ENCODE data around the gene RAP1GDS1.
A peak's percentile ranks its signal among the peaks of the same experiment; 100 is the strongest.
"Not testable (repeated sequence)": the region's sequence is repeated elsewhere in the genome, so short reads cannot be mapped to it uniquely, and the experiment has no call there.

Gene RAP1GDS1

GRCh38 chr4:98430708-98431403 is 169.7 kb downstream of the RAP1GDS1 start:
- Histone ChIP-seq H3K4me3 (ENCODE audit: low read depth, low read length) (no peak overlapping the region; the same call in 1 of the 2 replicates), H2AFZ (ENCODE audit: low read length, unreplicated experiment) (no peak overlapping the region), H3K36me3 (ENCODE audit: insufficient read depth, low read length) (0 out of 2 replicates have a peak, but pooled peaks cover 3% of the 10 kb centered on the region), H3K4me1 (ENCODE audit: control insufficient read depth, insufficient read depth, low read length, unreplicated experiment) (peaks cover 19% of the 10 kb centered on the region), H3K27me3 (ENCODE audit: insufficient read depth, low read length) (no peaks in the 10 kb centered on the region), H3K79me2 (ENCODE audit: control insufficient read depth, insufficient read depth, low read length, unreplicated experiment) (no peaks in the 10 kb centered on the region), H3K27ac (ENCODE audit: low read depth, low read length) (peak overlapping the region; percentile 64)

- Histone ChIP-seq H3K79me2 (ENCODE audit: control insufficient read depth, insufficient read depth, low read length, unreplicated experiment) (no peaks in the 10 kb centered on the region), H3K27me3 (ENCODE audit: insufficient read depth, low read length) (no peaks in the 10 kb centered on the region), H3K4me1 (ENCODE audit: control insufficient read depth, insufficient read depth, low read length, unreplicated experiment) (peaks cover 19% of the 10 kb centered on the region), H3K4me3 (ENCODE audit: low read depth, low read length) (no peak overlapping the region), H3K27ac (ENCODE audit: low read depth, low read length) (no peak overlapping the region), H2AFZ (ENCODE audit: low read length, unreplicated experiment) (no peak overlapping the region), H3K36me3 (ENCODE audit: insufficient read depth, low read length) (peaks cover 24% of the 10 kb centered on the region; the same call in 1 of the 2 replicates)
Observed at GRCh38 chr4:98433691-98434090, 172.5 kb downstream of the RAP1GDS1 start.

GRCh38 chr4:98434816-98435215 is 173.6 kb downstream of the RAP1GDS1 start:
- no peak overlapping the region for H2AFZ ChIP-seq (ENCODE audit: low read length, unreplicated experiment)
- H3K27ac ChIP-seq (ENCODE audit: low read depth, low read length), result no peak overlapping the region
- H3K4me1 ChIP-seq (ENCODE audit: control insufficient read depth, insufficient read depth, low read length, unreplicated experiment), result peaks cover 19% of the 10 kb centered on the region
- no peaks in the 10 kb centered on the region for H3K79me2 ChIP-seq (ENCODE audit: control insufficient read depth, insufficient read depth, low read length, unreplicated experiment)
- no peak overlapping the region for H3K4me3 ChIP-seq (ENCODE audit: low read depth, low read length)
- H3K27me3 ChIP-seq (ENCODE audit: insufficient read depth, low read length), result no peaks in the 10 kb centered on the region
- H3K36me3 ChIP-seq (ENCODE audit: insufficient read depth, low read length), result peaks cover 24% of the 10 kb centered on the region; the same call in 1 of the 2 replicates

- no peak overlapping the region for H2AFZ ChIP-seq (ENCODE audit: low read length, unreplicated experiment)
- H3K4me3 ChIP-seq (ENCODE audit: low read depth, low read length), result no peak overlapping the region
- H3K27ac ChIP-seq (ENCODE audit: low read depth, low read length), result no peak overlapping the region
- H3K27me3 ChIP-seq (ENCODE audit: insufficient read depth, low read length), result no peaks in the 10 kb centered on the region
- peaks cover 16% of the 10 kb centered on the region for H3K4me1 ChIP-seq (ENCODE audit: control insufficient read depth, insufficient read depth, low read length, unreplicated experiment)
- H3K36me3 ChIP-seq (ENCODE audit: insufficient read depth, low read length), result peaks cover 20% of the 10 kb centered on the region
- H3K79me2 ChIP-seq (ENCODE audit: control insufficient read depth, insufficient read depth, low read length, unreplicated experiment), result no peaks in the 10 kb centered on the region
Observed at GRCh38 chr4:98444371-98444770, 183.2 kb downstream of the RAP1GDS1 start.

GRCh38 chr4:98446499-98447375 is 185.6 kb downstream of the RAP1GDS1 start:
- H3K4me3 ChIP-seq (ENCODE audit: low read depth, low read length), result no peak overlapping the region
- no peaks in the 10 kb centered on the region for H3K27me3 ChIP-seq (ENCODE audit: insufficient read depth, low read length)
- no peaks in the 10 kb centered on the region for H3K79me2 ChIP-seq (ENCODE audit: control insufficient read depth, insufficient read depth, low read length, unreplicated experiment)
- peaks cover 16% of the 10 kb centered on the region for H3K4me1 ChIP-seq (ENCODE audit: control insufficient read depth, insufficient read depth, low read length, unreplicated experiment)
- H2AFZ ChIP-seq (ENCODE audit: low read length, unreplicated experiment), result no peak overlapping the region
- H3K36me3 ChIP-seq (ENCODE audit: insufficient read depth, low read length), result peaks cover 20% of the 10 kb centered on the region
- H3K27ac ChIP-seq (ENCODE audit: low read depth, low read length), result peak overlapping the region; percentile 44

- Histone ChIP-seq H3K4me3 (ENCODE audit: low read depth, low read length) (no peak overlapping the region), H3K27me3 (ENCODE audit: insufficient read depth, low read length) (no peaks in the 10 kb centered on the region), H3K79me2 (ENCODE audit: control insufficient read depth, insufficient read depth, low read length, unreplicated experiment) (no peaks in the 10 kb centered on the region), H3K4me1 (ENCODE audit: control insufficient read depth, insufficient read depth, low read length, unreplicated experiment) (peaks cover 16% of the 10 kb centered on the region), H3K36me3 (ENCODE audit: insufficient read depth, low read length) (peaks cover 13% of the 10 kb centered on the region), H3K27ac (ENCODE audit: low read depth, low read length) (no peak overlapping the region), H2AFZ (ENCODE audit: low read length, unreplicated experiment) (no peak overlapping the region)
Observed at GRCh38 chr4:98447648-98448047, 186.5 kb downstream of the RAP1GDS1 start.

DNA sequence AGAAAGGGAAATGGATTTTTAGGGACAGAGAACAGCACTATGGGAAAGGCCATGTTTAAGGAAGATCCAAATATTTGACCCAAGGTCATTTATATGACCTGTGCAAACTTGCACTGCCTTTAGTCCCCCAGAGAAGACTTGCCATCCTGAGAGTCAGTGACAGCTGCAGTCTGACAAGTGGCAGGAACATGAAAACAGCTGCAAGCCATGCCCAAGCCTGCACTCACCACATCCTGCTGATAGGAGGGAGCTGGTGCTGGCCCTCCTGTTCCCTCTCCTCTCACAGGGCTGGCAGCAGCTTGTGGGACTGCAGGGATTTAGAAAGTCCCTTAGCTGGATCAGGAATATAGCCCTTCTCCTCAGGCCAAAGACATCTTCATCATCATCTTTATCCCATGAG is 187.7 kb downstream of the RAP1GDS1 start:
- 0 out of 2 replicates have a peak, but pooled peaks cover 6% of the 10 kb centered on the region for H3K36me3 ChIP-seq (ENCODE audit: insufficient read depth, low read length)
- H3K79me2 ChIP-seq (ENCODE audit: control insufficient read depth, insufficient read depth, low read length, unreplicated experiment), result no peaks in the 10 kb centered on the region
- no peak overlapping the region for H2AFZ ChIP-seq (ENCODE audit: low read length, unreplicated experiment)
- H3K27me3 ChIP-seq (ENCODE audit: insufficient read depth, low read length), result no peaks in the 10 kb centered on the region
- H3K4me3 ChIP-seq (ENCODE audit: low read depth, low read length), result no peak overlapping the region
- H3K27ac ChIP-seq (ENCODE audit: low read depth, low read length), result no peak overlapping the region
- H3K4me1 ChIP-seq (ENCODE audit: control insufficient read depth, insufficient read depth, low read length, unreplicated experiment), result peaks cover 16% of the 10 kb centered on the region

DNA sequence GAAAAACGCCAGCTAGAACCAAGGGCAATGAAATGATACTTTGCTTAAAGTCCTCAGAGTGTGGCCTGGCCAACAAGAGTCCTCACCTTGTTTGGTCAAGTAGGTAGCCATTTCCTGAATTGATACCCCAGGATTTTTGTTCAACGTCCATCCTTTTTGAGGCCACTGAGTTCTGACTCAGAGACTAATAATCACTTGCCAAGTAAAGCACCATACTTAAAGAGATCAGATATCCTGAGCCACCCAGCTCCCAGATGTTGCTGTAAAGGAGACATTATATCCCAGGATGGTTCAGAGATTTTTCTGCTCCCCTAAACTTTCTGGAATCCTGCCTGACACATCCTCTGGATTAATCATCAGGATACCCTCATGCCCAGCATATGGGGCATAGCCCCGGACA is 190.9 kb downstream of the RAP1GDS1 start:
- no peak overlapping the region for H2AFZ ChIP-seq (ENCODE audit: low read length, unreplicated experiment)
- no peak overlapping the region for H3K27ac ChIP-seq (ENCODE audit: low read depth, low read length)
- H3K4me3 ChIP-seq (ENCODE audit: low read depth, low read length), result no peak overlapping the region
- H3K27me3 ChIP-seq (ENCODE audit: insufficient read depth, low read length), result no peaks in the 10 kb centered on the region
- H3K79me2 ChIP-seq (ENCODE audit: control insufficient read depth, insufficient read depth, low read length, unreplicated experiment), result no peaks in the 10 kb centered on the region
- peaks cover 5% of the 10 kb centered on the region for H3K4me1 ChIP-seq (ENCODE audit: control insufficient read depth, insufficient read depth, low read length, unreplicated experiment)
- H3K36me3 ChIP-seq (ENCODE audit: insufficient read depth, low read length), result no peaks in the 10 kb centered on the region

DNA sequence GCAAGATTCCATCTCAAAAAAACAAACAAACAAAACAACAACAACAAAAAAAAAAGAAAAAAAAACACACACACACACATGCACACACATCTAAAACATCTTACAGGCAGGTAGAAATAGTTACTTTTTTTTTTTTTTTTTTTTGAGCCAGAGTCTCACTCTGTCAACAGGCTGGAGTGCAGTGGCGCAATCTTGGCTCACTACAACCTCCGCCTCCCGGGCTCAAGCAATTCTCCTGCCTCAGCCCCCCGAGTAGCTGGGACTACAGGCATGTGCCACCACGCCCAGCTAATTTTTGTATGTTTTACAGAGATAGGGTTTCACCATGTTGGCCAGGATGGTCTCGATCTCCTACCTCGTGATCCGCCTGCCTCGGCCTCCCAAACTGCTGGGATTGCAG is 196.2 kb downstream of the RAP1GDS1 start:
- H3K27me3 ChIP-seq (ENCODE audit: insufficient read depth, low read length); H3K4me3 ChIP-seq (ENCODE audit: low read depth, low read length); H2AFZ ChIP-seq (ENCODE audit: low read length, unreplicated experiment); H3K4me1 ChIP-seq (ENCODE audit: control insufficient read depth, insufficient read depth, low read length, unreplicated experiment); H3K79me2 ChIP-seq (ENCODE audit: control insufficient read depth, insufficient read depth, low read length, unreplicated experiment); H3K36me3 ChIP-seq (ENCODE audit: insufficient read depth, low read length); H3K27ac ChIP-seq (ENCODE audit: low read depth, low read length): not testable (repeated sequence)

GRCh38 chr4:98461121-98461865 is 200.1 kb downstream of the RAP1GDS1 start:
- not testable (repeated sequence) for H2AFZ ChIP-seq (ENCODE audit: low read length, unreplicated experiment); H3K27me3 ChIP-seq (ENCODE audit: insufficient read depth, low read length); H3K27ac ChIP-seq (ENCODE audit: low read depth, low read length); H3K4me3 ChIP-seq (ENCODE audit: low read depth, low read length); H3K79me2 ChIP-seq (ENCODE audit: control insufficient read depth, insufficient read depth, low read length, unreplicated experiment); H3K36me3 ChIP-seq (ENCODE audit: insufficient read depth, low read length); H3K4me1 ChIP-seq (ENCODE audit: control insufficient read depth, insufficient read depth, low read length, unreplicated experiment)
